Liver (tissue), 9 donors: Measurements from ENCODE around the gene MKNK2. TPM values are rescaled to one million over a fixed set of nuclear protein-coding genes. Genes with fewer than 3 reads are reported as not detected.

ENCODE experiments used
- DNase-seq: peaks from one replicate; pipeline ENCODE4 v3.0.0-alpha.2; 2017; ENCODE audit warnings: low spot score
- H3K27ac ChIP-seq, 2 donors: one replicate each; pipeline ENCODE4 v1.7.0; 2013; ENCODE audit warnings: inconsistent platforms in 2 of 2, low read length in 2 of 2, control low read depth in 1 of 2, low read depth in 1 of 2, mild to moderate bottlenecking in 1 of 2
- H3K27me3 ChIP-seq, 4 donors: one replicate each; pipeline versions ENCODE4 v1.6.1 to v1.7.0; 2013; ENCODE audit warnings: low read length in 3 of 4, inconsistent platforms in 1 of 4, mild to moderate bottlenecking in 1 of 4, moderate library complexity in 1 of 4; ENCODE audit not compliant: control insufficient read depth in 4 of 4, insufficient read depth in 4 of 4
- H3K36me3 ChIP-seq, 4 donors: one replicate each; pipeline versions ENCODE4 v1.6.1 to v1.7.0; 2013; ENCODE audit warnings: low read length in 3 of 4, mild to moderate bottlenecking in 3 of 4, low read depth in 1 of 4, moderate library complexity in 1 of 4; ENCODE audit not compliant: control insufficient read depth in 4 of 4, insufficient read depth in 3 of 4
- H3K4me1 ChIP-seq, 4 donors: one replicate each; pipeline versions ENCODE4 v1.6.1 to v1.7.0; 2013; ENCODE audit warnings: low read length in 3 of 4, mild to moderate bottlenecking in 3 of 4, moderate library complexity in 1 of 4; ENCODE audit not compliant: control insufficient read depth in 4 of 4, insufficient read depth in 4 of 4
- H3K4me3 ChIP-seq, 3 donors: one replicate each; pipeline versions ENCODE4 v1.6.1 to v1.7.0; 2013; ENCODE audit warnings: low read length in 3 of 3, control low read depth in 1 of 3, low read depth in 1 of 3, mild to moderate bottlenecking in 1 of 3
- H3K9ac ChIP-seq, 2 donors: one replicate each; pipeline ENCODE4 v1.7.0; 2013; ENCODE audit warnings: low read length in 2 of 2, mild to moderate bottlenecking in 2 of 2, moderate library complexity in 2 of 2, control low read depth in 1 of 2, low read depth in 1 of 2
- H3K9me3 ChIP-seq, 4 donors: one replicate each; pipeline versions ENCODE4 v1.6.1 to v1.7.0; 2013; ENCODE audit warnings: low read length in 3 of 4; ENCODE audit not compliant: control insufficient read depth in 4 of 4
- EGR1 ChIP-seq, 2 donors: IDR thresholded peaks; 2 replicates each; pipeline ENCODE4 v1.6.1; 2016 to 2018; ENCODE audit warnings: antibody characterized with exemption in 2 of 2, low read depth in 2 of 2
- FOXA2 ChIP-seq: IDR thresholded peaks from 2 replicates; pipeline ENCODE4 v1.6.1; 2016; ENCODE audit warnings: antibody characterized with exemption
- GABPA ChIP-seq, 2 donors: IDR thresholded peaks in 1 of 2; conservative IDR thresholded peaks in 1 of 2; 2 replicates each; pipeline ENCODE4 v1.6.1; 2016; ENCODE audit warnings: antibody characterized with exemption in 2 of 2, mild to moderate bottlenecking in 1 of 2, moderate library complexity in 1 of 2
- JUND ChIP-seq, 2 donors: IDR thresholded peaks; 2 replicates each; pipeline ENCODE4 v1.6.1; 2016; ENCODE audit warnings: antibody characterized with exemption in 2 of 2
- NR2F2 ChIP-seq: IDR thresholded peaks from 2 replicates; pipeline ENCODE4 v1.6.1; 2016; ENCODE audit warnings: antibody characterized with exemption
- SP1 ChIP-seq: IDR thresholded peaks from 2 replicates; pipeline ENCODE4 v1.6.1; 2018; ENCODE audit warnings: antibody characterized with exemption, mild to moderate bottlenecking
- TAF1 ChIP-seq: conservative IDR thresholded peaks from 2 replicates; pipeline ENCODE4 v1.6.1; 2016; ENCODE audit warnings: antibody characterized with exemption, mild to moderate bottlenecking
- YY1 ChIP-seq: IDR thresholded peaks from 2 replicates; pipeline ENCODE4 v1.6.1; 2016; ENCODE audit warnings: antibody characterized with exemption, mild to moderate bottlenecking
- WGBS: extraction: QIAGEN DNeasy Blood & Tissue Kit; methylation state at CpG from one replicate; pipeline ENCODE4 v1.1.7; 2013; 5-methylcytosine and 5-hydroxymethylcytosine counted together
- polyA plus RNA-seq, 2 donors: library from polyadenylated mRNA; stranded (reverse) in 1 of 2; unstranded in 1 of 2; fragments of 200-250 nt in 1 of 2; fragments of >200 nt in 1 of 2; fragmentation: Nextera tagmentation in 1 of 2; extraction: Ambion mirVana in 1 of 2; gene quantifications; one replicate each; pipeline versions ENCODE4 v1.2.1 to v1.2.3, GENCODE V29; 2013 to 2015
- total RNA-seq, 2 donors: library from RNA; depleted of rRNA; stranded (reverse); fragments of >200 nt; gene quantifications; one replicate each; pipeline ENCODE4 v1.2.3, GENCODE V29; 2014
- TF ChIP-seq, protein P1 (sequence below): fragments of 150-350 bp; IDR thresholded peaks from 2 replicates; pipeline ENCODE4 v1.5.1; 2017; ENCODE audit warnings: improper control_type of control experiment, low read depth, low read length; ENCODE audit not compliant: missing input control
- TF ChIP-seq, protein P2 (sequence below): IDR thresholded peaks from 2 replicates; pipeline ENCODE4 v1.6.1; 2016; ENCODE audit warnings: antibody characterized with exemption
- TF ChIP-seq, protein P3 (sequence below): IDR thresholded peaks from 2 replicates; pipeline ENCODE4 v1.6.1; 2016; ENCODE audit warnings: antibody characterized with exemption, mild to moderate bottlenecking
- TF ChIP-seq, protein P4 (sequence below): IDR thresholded peaks from 2 replicates; pipeline ENCODE4 v1.6.1; 2016; ENCODE audit warnings: antibody characterized with exemption
- TF ChIP-seq, protein P5 (sequence below): IDR thresholded peaks from 2 replicates; pipeline ENCODE4 v1.6.1; 2016; ENCODE audit warnings: antibody characterized with exemption
- donor health status: healthy.
- donor health status: healthy.
- donor health status: healthy.
- donor health status: healthy.
- donor health status: healthy.

The MKNK2 gene
- total and polyA plus RNA-seq, 4 donors: 24.7 to 105 (median 46.4) TPM

DNA sequence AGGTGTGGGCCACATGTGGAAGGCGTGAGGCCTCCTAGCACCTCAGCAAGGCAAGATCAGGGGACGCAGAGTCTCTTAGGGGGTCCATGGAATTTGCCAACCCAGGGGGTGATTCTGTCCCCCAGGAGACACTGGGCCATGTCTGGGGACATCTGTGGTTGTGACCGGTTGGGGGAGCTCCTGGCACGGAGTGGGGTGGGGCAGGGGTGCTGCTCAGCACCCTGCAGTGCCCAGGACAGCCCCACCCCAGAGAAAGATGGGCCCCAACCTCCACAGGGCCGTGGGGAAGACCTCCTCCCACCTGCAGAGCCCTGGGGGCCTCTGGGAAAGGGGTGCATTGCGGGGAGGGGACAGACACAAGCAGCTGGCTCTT, 4.0 kb downstream of the MKNK2 start:
- peak overlapping the region in 1 of 2 donors; percentile 36 for H3K9ac ChIP-seq
- H3K4me1 ChIP-seq: peaks cover 42 to 82% (median 78%) of the 10 kb centered on the region in 4 donors
- whole genome bisulfite sequencing: 78% methylated on average over 6 of the region's 6 CpGs
- no peak for DNase-seq
- no peaks in the 10 kb centered on the region for H3K9me3 ChIP-seq
- H3K27ac ChIP-seq: peak overlapping the region; percentile 95 to 99
- H3K4me3 ChIP-seq: no peak overlapping the region
- TF ChIP-seq, protein P1, sequence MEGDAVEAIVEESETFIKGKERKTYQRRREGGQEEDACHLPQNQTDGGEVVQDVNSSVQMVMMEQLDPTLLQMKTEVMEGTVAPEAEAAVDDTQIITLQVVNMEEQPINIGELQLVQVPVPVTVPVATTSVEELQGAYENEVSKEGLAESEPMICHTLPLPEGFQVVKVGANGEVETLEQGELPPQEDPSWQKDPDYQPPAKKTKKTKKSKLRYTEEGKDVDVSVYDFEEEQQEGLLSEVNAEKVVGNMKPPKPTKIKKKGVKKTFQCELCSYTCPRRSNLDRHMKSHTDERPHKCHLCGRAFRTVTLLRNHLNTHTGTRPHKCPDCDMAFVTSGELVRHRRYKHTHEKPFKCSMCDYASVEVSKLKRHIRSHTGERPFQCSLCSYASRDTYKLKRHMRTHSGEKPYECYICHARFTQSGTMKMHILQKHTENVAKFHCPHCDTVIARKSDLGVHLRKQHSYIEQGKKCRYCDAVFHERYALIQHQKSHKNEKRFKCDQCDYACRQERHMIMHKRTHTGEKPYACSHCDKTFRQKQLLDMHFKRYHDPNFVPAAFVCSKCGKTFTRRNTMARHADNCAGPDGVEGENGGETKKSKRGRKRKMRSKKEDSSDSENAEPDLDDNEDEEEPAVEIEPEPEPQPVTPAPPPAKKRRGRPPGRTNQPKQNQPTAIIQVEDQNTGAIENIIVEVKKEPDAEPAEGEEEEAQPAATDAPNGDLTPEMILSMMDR: no peak
- no peak for TF ChIP-seq FOXA2
- H3K27me3 ChIP-seq: no peaks in the 10 kb centered on the region
- H3K36me3 ChIP-seq: peaks cover 0 to 13% (median 3%) of the 10 kb centered on the region in 4 donors

DNA sequence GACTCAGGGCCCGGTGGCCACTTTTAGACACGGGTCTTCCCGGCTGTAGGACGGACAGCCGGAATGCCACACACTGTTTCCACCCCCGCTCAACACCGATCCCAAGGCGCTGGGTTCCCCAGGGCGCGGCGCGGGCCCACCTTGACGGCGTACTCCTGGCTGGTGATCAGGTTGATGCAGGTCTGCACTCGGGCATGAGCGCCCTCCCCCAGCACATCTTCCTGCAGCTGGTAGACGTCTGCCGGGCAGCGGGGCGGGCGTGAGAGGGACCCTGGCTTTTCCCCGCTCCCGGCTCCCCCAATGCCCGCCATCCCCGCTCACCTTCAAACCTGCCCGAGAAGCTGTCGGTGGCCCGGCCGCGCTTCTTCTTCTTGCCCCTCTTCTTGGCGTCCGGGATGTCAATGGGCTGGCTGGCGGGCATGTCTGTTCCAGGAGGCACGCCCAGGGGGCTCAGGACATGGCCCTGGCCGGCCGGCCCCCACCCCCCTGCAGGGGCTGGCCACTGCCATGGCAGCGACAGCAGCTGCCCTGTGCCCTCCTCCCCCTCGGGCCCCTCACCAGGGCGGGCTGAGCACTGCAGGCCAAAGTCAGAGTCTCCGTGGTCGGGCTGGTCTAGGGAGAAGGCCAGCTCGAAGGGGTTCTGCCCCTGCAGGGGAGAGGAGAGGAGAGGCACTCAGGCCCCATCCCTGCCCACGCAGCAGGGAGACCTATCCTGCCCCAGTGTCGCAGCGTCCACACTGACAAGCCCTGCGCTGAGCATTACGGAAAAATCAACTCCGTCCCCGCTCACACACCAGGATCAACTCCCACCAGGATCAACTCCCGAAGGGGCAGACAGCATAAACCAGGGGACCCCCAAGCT, 4.8 kb downstream of the MKNK2 start:
- WGBS: 91% methylated on average over 50 of the region's 50 CpGs
- H3K4me1 ChIP-seq: peaks cover 41 to 80% (median 76%) of the 10 kb centered on the region in 4 donors
- no peak overlapping the region for H3K9ac ChIP-seq
- no peaks in the 10 kb centered on the region for H3K9me3 ChIP-seq
- no peak overlapping the region for H3K4me3 ChIP-seq
- no peaks in the 10 kb centered on the region for H3K27me3 ChIP-seq
- peaks cover 0 to 13% (median 3%) of the 10 kb centered on the region in 4 donors for H3K36me3 ChIP-seq
- TF ChIP-seq, protein P2, sequence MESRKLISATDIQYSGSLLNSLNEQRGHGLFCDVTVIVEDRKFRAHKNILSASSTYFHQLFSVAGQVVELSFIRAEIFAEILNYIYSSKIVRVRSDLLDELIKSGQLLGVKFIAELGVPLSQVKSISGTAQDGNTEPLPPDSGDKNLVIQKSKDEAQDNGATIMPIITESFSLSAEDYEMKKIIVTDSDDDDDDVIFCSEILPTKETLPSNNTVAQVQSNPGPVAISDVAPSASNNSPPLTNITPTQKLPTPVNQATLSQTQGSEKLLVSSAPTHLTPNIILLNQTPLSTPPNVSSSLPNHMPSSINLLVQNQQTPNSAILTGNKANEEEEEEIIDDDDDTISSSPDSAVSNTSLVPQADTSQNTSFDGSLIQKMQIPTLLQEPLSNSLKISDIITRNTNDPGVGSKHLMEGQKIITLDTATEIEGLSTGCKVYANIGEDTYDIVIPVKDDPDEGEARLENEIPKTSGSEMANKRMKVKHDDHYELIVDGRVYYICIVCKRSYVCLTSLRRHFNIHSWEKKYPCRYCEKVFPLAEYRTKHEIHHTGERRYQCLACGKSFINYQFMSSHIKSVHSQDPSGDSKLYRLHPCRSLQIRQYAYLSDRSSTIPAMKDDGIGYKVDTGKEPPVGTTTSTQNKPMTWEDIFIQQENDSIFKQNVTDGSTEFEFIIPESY: no peak
- TF ChIP-seq NR2F2: no peak
- TF ChIP-seq GABPA (IDR thresholded peaks at IDR 0.05 in 1 of 2, conservative IDR thresholded peaks at IDR 0.05 in 1 of 2): no peak
- TF ChIP-seq, protein P3, sequence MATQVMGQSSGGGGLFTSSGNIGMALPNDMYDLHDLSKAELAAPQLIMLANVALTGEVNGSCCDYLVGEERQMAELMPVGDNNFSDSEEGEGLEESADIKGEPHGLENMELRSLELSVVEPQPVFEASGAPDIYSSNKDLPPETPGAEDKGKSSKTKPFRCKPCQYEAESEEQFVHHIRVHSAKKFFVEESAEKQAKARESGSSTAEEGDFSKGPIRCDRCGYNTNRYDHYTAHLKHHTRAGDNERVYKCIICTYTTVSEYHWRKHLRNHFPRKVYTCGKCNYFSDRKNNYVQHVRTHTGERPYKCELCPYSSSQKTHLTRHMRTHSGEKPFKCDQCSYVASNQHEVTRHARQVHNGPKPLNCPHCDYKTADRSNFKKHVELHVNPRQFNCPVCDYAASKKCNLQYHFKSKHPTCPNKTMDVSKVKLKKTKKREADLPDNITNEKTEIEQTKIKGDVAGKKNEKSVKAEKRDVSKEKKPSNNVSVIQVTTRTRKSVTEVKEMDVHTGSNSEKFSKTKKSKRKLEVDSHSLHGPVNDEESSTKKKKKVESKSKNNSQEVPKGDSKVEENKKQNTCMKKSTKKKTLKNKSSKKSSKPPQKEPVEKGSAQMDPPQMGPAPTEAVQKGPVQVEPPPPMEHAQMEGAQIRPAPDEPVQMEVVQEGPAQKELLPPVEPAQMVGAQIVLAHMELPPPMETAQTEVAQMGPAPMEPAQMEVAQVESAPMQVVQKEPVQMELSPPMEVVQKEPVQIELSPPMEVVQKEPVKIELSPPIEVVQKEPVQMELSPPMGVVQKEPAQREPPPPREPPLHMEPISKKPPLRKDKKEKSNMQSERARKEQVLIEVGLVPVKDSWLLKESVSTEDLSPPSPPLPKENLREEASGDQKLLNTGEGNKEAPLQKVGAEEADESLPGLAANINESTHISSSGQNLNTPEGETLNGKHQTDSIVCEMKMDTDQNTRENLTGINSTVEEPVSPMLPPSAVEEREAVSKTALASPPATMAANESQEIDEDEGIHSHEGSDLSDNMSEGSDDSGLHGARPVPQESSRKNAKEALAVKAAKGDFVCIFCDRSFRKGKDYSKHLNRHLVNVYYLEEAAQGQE: no peak
- TF ChIP-seq EGR1 (IDR thresholded peaks at IDR 0.05; ENCODE audit: low read depth in 2 of 2): no peak
- TF ChIP-seq TAF1: no peak
- TF ChIP-seq, protein P4, sequence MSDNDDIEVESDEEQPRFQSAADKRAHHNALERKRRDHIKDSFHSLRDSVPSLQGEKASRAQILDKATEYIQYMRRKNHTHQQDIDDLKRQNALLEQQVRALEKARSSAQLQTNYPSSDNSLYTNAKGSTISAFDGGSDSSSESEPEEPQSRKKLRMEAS: no peak
- TF ChIP-seq SP1: no peak
- TF ChIP-seq, protein P5, sequence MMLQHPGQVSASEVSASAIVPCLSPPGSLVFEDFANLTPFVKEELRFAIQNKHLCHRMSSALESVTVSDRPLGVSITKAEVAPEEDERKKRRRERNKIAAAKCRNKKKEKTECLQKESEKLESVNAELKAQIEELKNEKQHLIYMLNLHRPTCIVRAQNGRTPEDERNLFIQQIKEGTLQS: no peak
- no peak for TF ChIP-seq YY1
- TF ChIP-seq JUND (IDR thresholded peaks at IDR 0.05): no peak
- no peak for DNase-seq
- H3K27ac ChIP-seq: no peak overlapping the region
